K562 (cell line): ENCODE measurements around the gene XPO1. TPM values are rescaled to one million over a fixed set of nuclear protein-coding genes. Genes with fewer than 3 reads are reported as not detected.

Experiments
- EP400 ChIP-seq: fragments of 450-650 bp; IDR thresholded peaks from 2 replicates; pipeline ENCODE4 v1.6.1; 2017; ENCODE audit warnings: antibody characterized with exemption, mild to moderate bottlenecking, moderate library complexity
- GABPB2 ChIP-seq: fragments of 250-450 bp; sonication (Bioruptor Pico); conservative IDR thresholded peaks from 2 replicates; pipeline ENCODE4 v1.5.1; 2021; ENCODE audit warnings: mild to moderate bottlenecking
- MLX ChIP-seq, 2 experiments: fragments of 450-650 bp in 1 of 2; sonication (generic) in 1 of 2; formaldehyde crosslinking; conservative IDR thresholded peaks; 2 replicates each; pipeline versions ENCODE4 v1.4.0 to v1.8.1; 2020 to 2022; ENCODE audit warnings: mild to moderate bottlenecking in 1 of 2, missing genetic modification reagents in 1 of 2
- PTTG1 ChIP-seq: fragments of 450-650 bp; IDR thresholded peaks from 2 replicates; pipeline ENCODE4 v1.6.1; 2016; ENCODE audit warnings: low read depth, mild to moderate bottlenecking, missing genetic modification characterization, missing compliant biosample characterization
- RB1 ChIP-seq: fragments of 450-650 bp; IDR thresholded peaks from 2 replicates; pipeline ENCODE4 v1.6.1; 2017; ENCODE audit warnings: low read depth, mild to moderate bottlenecking
- SMARCB1 ChIP-seq: IDR thresholded peaks from 2 replicates; pipeline ENCODE4 v1.6.1; 2011; ENCODE audit warnings: improper control_type of control experiment, low read depth; ENCODE audit not compliant: insufficient read length
- SMARCC2 ChIP-seq: fragments of 450-650 bp; IDR thresholded peaks from 2 replicates; pipeline ENCODE4 v1.6.1; 2017; ENCODE audit warnings: antibody characterized with exemption, moderate library complexity, mild to moderate bottlenecking, low read depth
- TEAD2 ChIP-seq: fragments of 450-650 bp; IDR thresholded peaks from 2 replicates; pipeline ENCODE4 v1.6.1; 2016; ENCODE audit warnings: missing genetic modification characterization, control low read depth, missing compliant biosample characterization
- XRCC4 ChIP-seq: IDR thresholded peaks from one replicate; pipeline ENCODE4 v1.6.1; 2011; ENCODE audit not compliant: insufficient read depth, insufficient read length; ENCODE audit errors: extremely low read depth
- ZBTB26 ChIP-seq: fragments of 450-650 bp; formaldehyde crosslinking; IDR thresholded peaks from 2 replicates; pipeline ENCODE4 v1.4.0; 2022; ENCODE audit warnings: missing genetic modification characterization
- ZNF12 ChIP-seq: sonication (generic); formaldehyde crosslinking; IDR thresholded peaks from 2 replicates; pipeline ENCODE4 v1.4.0; 2020; ENCODE audit warnings: mild to moderate bottlenecking, missing genetic modification reagents
- ZNF143 ChIP-seq: sonication (generic); formaldehyde crosslinking; IDR thresholded peaks from 2 replicates; pipeline ENCODE4 v1.9.0; 2022; ENCODE audit warnings: mild to moderate bottlenecking, missing genetic modification reagents
- ZNF23 ChIP-seq: fragments of 250-450 bp; sonication (Bioruptor Pico); IDR thresholded peaks from 2 replicates; pipeline ENCODE4 v1.4.0; 2020; ENCODE audit warnings: mild to moderate bottlenecking
- polyA plus RNA-seq, 8 experiments: library from polyadenylated mRNA; depleted of rRNA in 4 of 8; stranded (reverse) in 5 of 8; unstranded in 3 of 8; fragments of >200 nt; fragmentation: Nextera tagmentation in 2 of 8; fragmentation: Illumina TruSeq in 1 of 8; extraction: Ambion mirVana in 2 of 8; extraction: Trizol in 1 of 8; gene quantifications; 2 replicates each; pipeline versions ENCODE4 v1.2.1 to v1.2.3, GENCODE V29; 2011 to 2014; ENCODE audit warnings: inconsistent platforms in 1 of 8, missing spikeins in 1 of 8
- total RNA-seq, 7 experiments: library from RNA; depleted of rRNA in 6 of 7; stranded (reverse); fragments of >200 nt in 6 of 7; fragmentation: Illumina TruSeq in 2 of 7; extraction: Trizol in 2 of 7; gene quantifications; 2 replicates each; pipeline versions ENCODE4 v1.2.1 to v1.2.3, GENCODE V29; 2011 to 2021; ENCODE audit warnings: low replicate concordance in 1 of 7
- TF ChIP-seq, protein P1 (sequence below): fragments of 450-650 bp; IDR thresholded peaks from 2 replicates; pipeline ENCODE4 v1.6.1; 2016; ENCODE audit warnings: mild to moderate bottlenecking, moderate library complexity

Gene XPO1
- total and polyA plus RNA-seq, 9 of the 15 experiments (the other 6 are each of a cell fraction or from before 2014, with no cell fraction given) = 86.2 to 307 (median 216) TPM

DNA sequence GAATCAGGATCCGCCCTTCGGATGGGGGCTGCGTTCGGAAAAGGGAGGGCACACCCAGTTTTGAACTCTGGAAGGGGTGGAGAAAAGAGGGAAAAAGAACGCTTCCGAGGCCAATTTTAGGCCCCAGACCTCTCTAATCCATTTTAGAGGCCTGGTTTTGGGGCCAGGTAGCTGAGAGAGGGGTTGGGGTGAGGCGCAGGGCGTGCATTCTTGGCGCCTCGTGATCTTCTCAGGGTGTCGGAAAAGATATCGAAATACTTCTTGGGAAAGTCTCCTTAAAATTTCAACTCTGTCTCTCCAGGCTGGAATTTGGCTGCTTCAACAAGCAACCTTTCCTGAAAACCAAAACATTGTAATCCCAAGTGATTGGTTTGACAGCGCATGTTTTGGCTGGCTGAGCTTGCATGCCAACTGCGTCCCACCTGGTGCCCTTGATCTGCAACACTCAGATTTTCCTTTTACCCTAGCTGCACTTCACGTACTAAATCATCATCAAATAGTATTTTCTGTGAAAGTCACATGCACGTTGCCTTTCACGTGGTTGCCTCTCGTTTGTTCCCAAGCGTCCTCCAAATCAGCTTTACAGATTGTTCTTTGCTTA is 864 bp upstream of the XPO1 start (continued):
- no peak for TF ChIP-seq TEAD2 (tag)
- no peak for TF ChIP-seq EP400
- no peak for TF ChIP-seq ZBTB26 (CRISPR knock-in tag)
- no peak for TF ChIP-seq ZNF143 (CRISPR knock-in tag)
- TF ChIP-seq, protein P1, sequence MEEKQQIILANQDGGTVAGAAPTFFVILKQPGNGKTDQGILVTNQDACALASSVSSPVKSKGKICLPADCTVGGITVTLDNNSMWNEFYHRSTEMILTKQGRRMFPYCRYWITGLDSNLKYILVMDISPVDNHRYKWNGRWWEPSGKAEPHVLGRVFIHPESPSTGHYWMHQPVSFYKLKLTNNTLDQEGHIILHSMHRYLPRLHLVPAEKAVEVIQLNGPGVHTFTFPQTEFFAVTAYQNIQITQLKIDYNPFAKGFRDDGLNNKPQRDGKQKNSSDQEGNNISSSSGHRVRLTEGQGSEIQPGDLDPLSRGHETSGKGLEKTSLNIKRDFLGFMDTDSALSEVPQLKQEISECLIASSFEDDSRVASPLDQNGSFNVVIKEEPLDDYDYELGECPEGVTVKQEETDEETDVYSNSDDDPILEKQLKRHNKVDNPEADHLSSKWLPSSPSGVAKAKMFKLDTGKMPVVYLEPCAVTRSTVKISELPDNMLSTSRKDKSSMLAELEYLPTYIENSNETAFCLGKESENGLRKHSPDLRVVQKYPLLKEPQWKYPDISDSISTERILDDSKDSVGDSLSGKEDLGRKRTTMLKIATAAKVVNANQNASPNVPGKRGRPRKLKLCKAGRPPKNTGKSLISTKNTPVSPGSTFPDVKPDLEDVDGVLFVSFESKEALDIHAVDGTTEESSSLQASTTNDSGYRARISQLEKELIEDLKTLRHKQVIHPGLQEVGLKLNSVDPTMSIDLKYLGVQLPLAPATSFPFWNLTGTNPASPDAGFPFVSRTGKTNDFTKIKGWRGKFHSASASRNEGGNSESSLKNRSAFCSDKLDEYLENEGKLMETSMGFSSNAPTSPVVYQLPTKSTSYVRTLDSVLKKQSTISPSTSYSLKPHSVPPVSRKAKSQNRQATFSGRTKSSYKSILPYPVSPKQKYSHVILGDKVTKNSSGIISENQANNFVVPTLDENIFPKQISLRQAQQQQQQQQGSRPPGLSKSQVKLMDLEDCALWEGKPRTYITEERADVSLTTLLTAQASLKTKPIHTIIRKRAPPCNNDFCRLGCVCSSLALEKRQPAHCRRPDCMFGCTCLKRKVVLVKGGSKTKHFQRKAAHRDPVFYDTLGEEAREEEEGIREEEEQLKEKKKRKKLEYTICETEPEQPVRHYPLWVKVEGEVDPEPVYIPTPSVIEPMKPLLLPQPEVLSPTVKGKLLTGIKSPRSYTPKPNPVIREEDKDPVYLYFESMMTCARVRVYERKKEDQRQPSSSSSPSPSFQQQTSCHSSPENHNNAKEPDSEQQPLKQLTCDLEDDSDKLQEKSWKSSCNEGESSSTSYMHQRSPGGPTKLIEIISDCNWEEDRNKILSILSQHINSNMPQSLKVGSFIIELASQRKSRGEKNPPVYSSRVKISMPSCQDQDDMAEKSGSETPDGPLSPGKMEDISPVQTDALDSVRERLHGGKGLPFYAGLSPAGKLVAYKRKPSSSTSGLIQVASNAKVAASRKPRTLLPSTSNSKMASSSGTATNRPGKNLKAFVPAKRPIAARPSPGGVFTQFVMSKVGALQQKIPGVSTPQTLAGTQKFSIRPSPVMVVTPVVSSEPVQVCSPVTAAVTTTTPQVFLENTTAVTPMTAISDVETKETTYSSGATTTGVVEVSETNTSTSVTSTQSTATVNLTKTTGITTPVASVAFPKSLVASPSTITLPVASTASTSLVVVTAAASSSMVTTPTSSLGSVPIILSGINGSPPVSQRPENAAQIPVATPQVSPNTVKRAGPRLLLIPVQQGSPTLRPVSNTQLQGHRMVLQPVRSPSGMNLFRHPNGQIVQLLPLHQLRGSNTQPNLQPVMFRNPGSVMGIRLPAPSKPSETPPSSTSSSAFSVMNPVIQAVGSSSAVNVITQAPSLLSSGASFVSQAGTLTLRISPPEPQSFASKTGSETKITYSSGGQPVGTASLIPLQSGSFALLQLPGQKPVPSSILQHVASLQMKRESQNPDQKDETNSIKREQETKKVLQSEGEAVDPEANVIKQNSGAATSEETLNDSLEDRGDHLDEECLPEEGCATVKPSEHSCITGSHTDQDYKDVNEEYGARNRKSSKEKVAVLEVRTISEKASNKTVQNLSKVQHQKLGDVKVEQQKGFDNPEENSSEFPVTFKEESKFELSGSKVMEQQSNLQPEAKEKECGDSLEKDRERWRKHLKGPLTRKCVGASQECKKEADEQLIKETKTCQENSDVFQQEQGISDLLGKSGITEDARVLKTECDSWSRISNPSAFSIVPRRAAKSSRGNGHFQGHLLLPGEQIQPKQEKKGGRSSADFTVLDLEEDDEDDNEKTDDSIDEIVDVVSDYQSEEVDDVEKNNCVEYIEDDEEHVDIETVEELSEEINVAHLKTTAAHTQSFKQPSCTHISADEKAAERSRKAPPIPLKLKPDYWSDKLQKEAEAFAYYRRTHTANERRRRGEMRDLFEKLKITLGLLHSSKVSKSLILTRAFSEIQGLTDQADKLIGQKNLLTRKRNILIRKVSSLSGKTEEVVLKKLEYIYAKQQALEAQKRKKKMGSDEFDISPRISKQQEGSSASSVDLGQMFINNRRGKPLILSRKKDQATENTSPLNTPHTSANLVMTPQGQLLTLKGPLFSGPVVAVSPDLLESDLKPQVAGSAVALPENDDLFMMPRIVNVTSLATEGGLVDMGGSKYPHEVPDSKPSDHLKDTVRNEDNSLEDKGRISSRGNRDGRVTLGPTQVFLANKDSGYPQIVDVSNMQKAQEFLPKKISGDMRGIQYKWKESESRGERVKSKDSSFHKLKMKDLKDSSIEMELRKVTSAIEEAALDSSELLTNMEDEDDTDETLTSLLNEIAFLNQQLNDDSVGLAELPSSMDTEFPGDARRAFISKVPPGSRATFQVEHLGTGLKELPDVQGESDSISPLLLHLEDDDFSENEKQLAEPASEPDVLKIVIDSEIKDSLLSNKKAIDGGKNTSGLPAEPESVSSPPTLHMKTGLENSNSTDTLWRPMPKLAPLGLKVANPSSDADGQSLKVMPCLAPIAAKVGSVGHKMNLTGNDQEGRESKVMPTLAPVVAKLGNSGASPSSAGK = peak; percentile 88
- no peak for TF ChIP-seq MLX (CRISPR knock-in tag; conservative IDR thresholded peaks at IDR 0.05)
- no peak for TF ChIP-seq XRCC4
- TF ChIP-seq PTTG1 (tag) = peak; percentile 21; the same call in 1 of the 2 replicates
- TF ChIP-seq SMARCB1 = no peak
- TF ChIP-seq ZNF23 (CRISPR knock-in tag) = no peak
- peak; percentile 58; the same call in 1 of the 2 replicates for TF ChIP-seq SMARCC2
- TF ChIP-seq RB1 = no peak
- no peak for TF ChIP-seq ZNF12 (CRISPR knock-in tag)
- no peak for TF ChIP-seq GABPB2
